Naive thymus-derived CD4-positive, alpha-beta T cell (primary cell): ENCODE results near the gene TAF3. TPM values are rescaled to one million over a fixed set of nuclear protein-coding genes. Genes with fewer than 3 reads are reported as not detected.

Source experiments
- ATAC-seq: fragments of 150-1000 bp; cut with Tn5 transposase; 2 replicates; pipeline ENCODE4 v1.10.0; 2021; ENCODE audit warnings: mild to moderate bottlenecking, moderate library complexity
- CTCF ChIA-PET: fragments of 350-600 bp; sonication (Branson Sonifier 250); formaldehyde crosslinking; loops from one replicate; lab custom pipeline; 2021; ENCODE audit warnings: antibody characterized with exemption; lab: Charles Lee
- POLR2A ChIA-PET: fragments of 350-600 bp; sonication (Branson Sonifier 250); formaldehyde crosslinking; loops from one replicate; lab custom pipeline; 2021; ENCODE audit warnings: antibody characterized with exemption, inconsistent platforms; lab: Charles Lee
- DNase-seq, 9 donors: peaks; one replicate each; pipeline versions ENCODE4 v3.0.0 to v3.0.0-alpha.2; 2020 to 2022; ENCODE audit warnings: mixed read lengths in 1 of 9
- H3K27ac ChIP-seq: one replicate; pipeline ENCODE4 v1.7.0; 2013; ENCODE audit warnings: mild to moderate bottlenecking, low read depth, low read length, moderate library complexity
- H3K27me3 ChIP-seq, 2 donors: one replicate each; pipeline ENCODE4 v1.7.0; 2013; ENCODE audit warnings: low read length in 2 of 2, mild to moderate bottlenecking in 2 of 2, moderate library complexity in 2 of 2; ENCODE audit not compliant: control insufficient read depth in 2 of 2, insufficient read depth in 2 of 2
- H3K36me3 ChIP-seq, 3 experiments: 1 replicate in 2 of 3; 2 replicates in 1 of 3; pipeline ENCODE4 v1.7.0; 2013; ENCODE audit warnings: low read length in 3 of 3, mild to moderate bottlenecking in 3 of 3, moderate library complexity in 1 of 3; ENCODE audit not compliant: insufficient read depth in 3 of 3, control insufficient read depth in 2 of 3
- H3K4me1 ChIP-seq, 2 donors: one replicate each; pipeline ENCODE4 v1.7.0; 2013; ENCODE audit warnings: low read length in 2 of 2, mild to moderate bottlenecking in 2 of 2, moderate library complexity in 1 of 2; ENCODE audit not compliant: control insufficient read depth in 2 of 2, insufficient read depth in 2 of 2
- H3K4me3 ChIP-seq: 2 replicates; pipeline ENCODE4 v1.7.0; 2013; ENCODE audit warnings: mild to moderate bottlenecking, low read length
- H3K9me3 ChIP-seq, 3 experiments: 1 replicate in 2 of 3; 2 replicates in 1 of 3; pipeline ENCODE4 v1.7.0; 2013; ENCODE audit warnings: low read length in 3 of 3; ENCODE audit not compliant: control insufficient read depth in 2 of 3
- H3K27ac Mint-ChIP-seq, 9 donors: one replicate each; pipeline ENCODE4 v1.8.0; 2020 to 2022; ENCODE audit warnings: mixed read lengths in 9 of 9, mild to moderate bottlenecking in 8 of 9, moderate library complexity in 5 of 9, inconsistent platforms in 2 of 9
- H3K27me3 Mint-ChIP-seq, 5 donors: one replicate each; pipeline ENCODE4 v1.8.0; 2021 to 2022; ENCODE audit warnings: mixed read lengths in 5 of 5, mild to moderate bottlenecking in 1 of 5
- H3K36me3 Mint-ChIP-seq, 5 donors: one replicate each; pipeline ENCODE4 v1.8.0; 2020 to 2022; ENCODE audit warnings: mixed read lengths in 5 of 5, mild to moderate bottlenecking in 3 of 5, inconsistent platforms in 1 of 5
- H3K4me1 Mint-ChIP-seq, 7 donors: one replicate each; pipeline ENCODE4 v1.8.0; 2020 to 2022; ENCODE audit warnings: mixed read lengths in 7 of 7, mild to moderate bottlenecking in 3 of 7, inconsistent platforms in 1 of 7
- H3K4me3 Mint-ChIP-seq, 10 donors: one replicate each; pipeline ENCODE4 v1.8.0; 2020 to 2022; ENCODE audit warnings: mild to moderate bottlenecking in 10 of 10, mixed read lengths in 10 of 10, moderate library complexity in 6 of 10, inconsistent platforms in 2 of 10
- H3K9me3 Mint-ChIP-seq, 11 donors: one replicate each; pipeline ENCODE4 v1.8.0; 2020 to 2022; ENCODE audit warnings: mixed read lengths in 11 of 11, mild to moderate bottlenecking in 4 of 11, inconsistent platforms in 1 of 11, moderate library complexity in 1 of 11
- intact Hi-C, 2 donors: fragments of 100-400 bp; cut with micrococcal nuclease; formaldehyde crosslinking; loops; one replicate each; pipeline ENCODE4 v1.15.1; 2023
- polyA plus RNA-seq, 2 donors: library from polyadenylated mRNA; unstranded; fragments of 300-500 nt; fragmentation: Illumina TruSeq; gene quantifications; one replicate each; pipeline ENCODE4 v1.2.3, GENCODE V29; 2021
- total RNA-seq, 6 experiments: library from RNA in 5 of 6; stranded (reverse) in 5 of 6; gene quantifications; 1 replicate in 5 of 6; 2 replicates in 1 of 6; pipeline ENCODE4 v1.2.3 and lab custom pipeline; 2021 to 2026

TAF3 gene
- total and polyA plus RNA-seq, 7 experiments from 2014 or later, result 12.2 to 23.9 (median 18.8) TPM

DNA sequence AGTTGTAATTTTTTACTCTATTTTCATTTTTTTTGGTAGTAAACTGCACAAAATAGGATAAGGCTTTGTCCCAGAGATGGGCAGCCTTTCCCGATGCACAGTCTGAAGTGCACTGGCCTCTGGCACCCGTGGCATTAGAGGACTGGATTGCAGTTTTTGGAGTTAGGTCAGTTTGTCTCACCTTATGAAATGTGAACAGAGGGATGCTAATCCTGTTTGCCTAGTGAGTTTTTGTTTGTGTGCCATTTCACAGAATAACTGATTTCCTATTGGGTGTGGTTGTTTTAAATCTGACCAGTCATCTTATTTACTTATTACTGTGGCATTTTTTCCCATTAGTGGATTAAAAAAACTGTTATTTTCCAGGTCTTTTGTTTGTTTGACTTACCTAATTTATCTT lies 126.7 kb downstream of the TAF3 start:
- peaks cover 0 to 6% (median 0%) of the 10 kb centered on the region in 11 donors for H3K9me3 Mint-ChIP-seq
- H3K27me3 ChIP-seq, result no peaks in the 10 kb centered on the region
- H3K36me3 ChIP-seq, result no peaks in the 10 kb centered on the region
- DNase-seq (no peak), ATAC-seq (no peak)
- peaks cover 14 to 73% (median 57%) of the 10 kb centered on the region in 7 donors for H3K4me1 Mint-ChIP-seq
- ChIA-PET CTCF (no interaction called here), POLR2A (no interaction called here)
- H3K9me3 ChIP-seq, result no peaks in the 10 kb centered on the region
- H3K36me3 Mint-ChIP-seq, result peaks cover 0 to 40% (median 35%) of the 10 kb centered on the region in 5 donors
- H3K27ac ChIP-seq, result no peak overlapping the region
- H3K4me3 Mint-ChIP-seq, result no peak overlapping the region
- intact Hi-C loops, result loop anchor here in 1 of 2 donors (10.0 kb wide), 1 partner anchor 180 kb away; no protein-coding TSS in a partner anchor
- no peaks in the 10 kb centered on the region for H3K4me1 ChIP-seq
- no peak overlapping the region for H3K4me3 ChIP-seq
- no peaks in the 10 kb centered on the region for H3K27me3 Mint-ChIP-seq
- H3K27ac Mint-ChIP-seq, result peak overlapping the region in 1 of 9 donors; percentile 10

DNA sequence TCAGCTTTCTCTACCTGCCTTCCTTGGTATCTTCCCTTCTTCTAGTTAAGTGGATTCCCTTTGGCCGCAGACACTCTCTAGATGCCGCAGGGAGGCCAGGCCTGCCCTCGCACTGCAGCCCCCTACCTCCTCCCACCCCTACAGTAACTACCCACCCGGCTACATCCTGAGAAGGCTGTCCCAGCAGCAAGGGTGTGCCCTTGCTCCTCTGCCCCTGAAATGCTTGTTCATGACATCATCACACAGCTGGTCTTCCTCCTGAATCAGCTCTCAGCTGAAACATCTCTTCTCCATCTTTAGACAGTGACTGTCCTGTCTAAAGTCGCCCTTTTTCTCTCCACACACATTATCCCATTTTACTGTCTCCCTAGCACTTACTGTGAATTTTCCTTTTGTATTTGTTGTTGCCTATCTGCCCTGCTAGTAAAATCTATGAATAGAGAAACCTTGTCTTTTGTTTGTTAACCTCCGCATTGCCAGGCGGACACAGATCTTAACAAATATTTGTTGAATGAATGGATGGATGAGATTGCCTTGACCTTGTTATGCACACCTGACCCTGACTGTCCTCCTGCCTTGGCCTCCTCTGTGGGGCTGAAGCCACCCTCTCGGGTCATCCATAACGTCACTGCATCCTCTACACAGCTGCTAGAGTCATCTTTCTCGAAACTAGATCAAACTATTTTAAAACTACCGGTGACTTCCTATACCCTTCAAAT lies 127.3 kb downstream of the TAF3 start:
- CTCF ChIA-PET, result no interaction called here
- Mint-ChIP-seq H3K36me3 (peaks cover 0 to 41% (median 31%) of the 10 kb centered on the region in 5 donors), H3K4me3 (no peak overlapping the region), H3K27me3 (no peaks in the 10 kb centered on the region), H3K27ac (peak overlapping the region in 4 of 9 donors; percentile 1 to 13 (median 7)), H3K4me1 (peaks cover 14 to 73% (median 60%) of the 10 kb centered on the region in 7 donors), H3K9me3 (peaks cover 0 to 6% (median 0%) of the 10 kb centered on the region in 11 donors)
- H3K27me3 ChIP-seq, result no peaks in the 10 kb centered on the region
- no peaks in the 10 kb centered on the region for H3K9me3 ChIP-seq
- no peaks in the 10 kb centered on the region for H3K36me3 ChIP-seq
- H3K4me3 ChIP-seq, result no peak overlapping the region
- POLR2A ChIA-PET, result no interaction called here
- no peak for DNase-seq
- H3K27ac ChIP-seq, result no peak overlapping the region
- ATAC-seq, result no peak
- H3K4me1 ChIP-seq, result no peaks in the 10 kb centered on the region
- intact Hi-C loops, result loop anchor here in 1 of 2 donors (10.0 kb wide), 1 partner anchor 181 kb away; no protein-coding TSS in a partner anchor

DNA sequence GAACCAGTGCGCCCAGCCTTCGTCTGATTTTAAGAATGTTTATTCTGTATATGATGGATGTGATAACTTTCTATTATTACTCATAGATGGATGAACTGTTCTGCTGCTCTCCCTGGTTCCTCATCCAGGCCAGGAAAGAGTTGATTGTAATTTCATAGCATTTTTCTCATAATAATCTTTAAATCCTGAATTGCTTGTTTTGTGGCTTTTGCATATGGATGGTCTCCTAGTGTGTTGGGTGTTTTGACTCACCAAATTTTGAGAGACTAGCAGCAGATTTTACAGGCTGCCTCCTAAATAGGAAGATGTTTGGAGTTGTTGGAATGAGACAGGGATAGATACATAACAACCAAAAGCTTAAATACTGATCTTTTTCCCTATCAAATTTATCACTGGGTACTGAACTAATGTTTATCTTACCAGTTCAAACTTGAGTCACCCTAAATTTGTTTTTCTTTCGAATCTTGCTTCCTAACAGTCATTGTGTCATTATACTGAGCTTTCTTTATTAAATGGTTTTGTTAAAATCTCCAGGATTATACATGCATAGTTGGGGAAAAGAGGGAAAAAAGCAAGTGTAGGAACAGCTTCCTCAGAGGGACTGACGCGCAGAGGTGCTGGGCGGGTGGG lies 130.2 kb downstream of the TAF3 start:
- ATAC-seq, result no peak
- Histone ChIP-seq H3K27me3 (no peaks in the 10 kb centered on the region), H3K27ac (no peak overlapping the region), H3K4me1 (no peaks in the 10 kb centered on the region), H3K36me3 (no peaks in the 10 kb centered on the region), H3K9me3 (no peaks in the 10 kb centered on the region), H3K4me3 (no peak overlapping the region)
- intact Hi-C loops, result loop anchor here in 1 of 2 donors (10.0 kb wide), 1 partner anchor 184 kb away; no protein-coding TSS in a partner anchor
- peaks cover 0 to 39% (median 21%) of the 10 kb centered on the region in 5 donors for H3K36me3 Mint-ChIP-seq
- peaks cover 0 to 6% (median 0%) of the 10 kb centered on the region in 11 donors for H3K9me3 Mint-ChIP-seq
- peaks cover 14 to 78% (median 54%) of the 10 kb centered on the region in 7 donors for H3K4me1 Mint-ChIP-seq
- H3K27ac Mint-ChIP-seq, result no peak overlapping the region
- no peaks in the 10 kb centered on the region for H3K27me3 Mint-ChIP-seq
- DNase-seq, result no peak
- CTCF ChIA-PET, result no interaction called here
- POLR2A ChIA-PET, result interaction anchor here (0.6 kb wide), 1 partner anchor 23 kb away, joined by 3 read pairs; no protein-coding TSS in a partner anchor
- no peak overlapping the region for H3K4me3 Mint-ChIP-seq

DNA sequence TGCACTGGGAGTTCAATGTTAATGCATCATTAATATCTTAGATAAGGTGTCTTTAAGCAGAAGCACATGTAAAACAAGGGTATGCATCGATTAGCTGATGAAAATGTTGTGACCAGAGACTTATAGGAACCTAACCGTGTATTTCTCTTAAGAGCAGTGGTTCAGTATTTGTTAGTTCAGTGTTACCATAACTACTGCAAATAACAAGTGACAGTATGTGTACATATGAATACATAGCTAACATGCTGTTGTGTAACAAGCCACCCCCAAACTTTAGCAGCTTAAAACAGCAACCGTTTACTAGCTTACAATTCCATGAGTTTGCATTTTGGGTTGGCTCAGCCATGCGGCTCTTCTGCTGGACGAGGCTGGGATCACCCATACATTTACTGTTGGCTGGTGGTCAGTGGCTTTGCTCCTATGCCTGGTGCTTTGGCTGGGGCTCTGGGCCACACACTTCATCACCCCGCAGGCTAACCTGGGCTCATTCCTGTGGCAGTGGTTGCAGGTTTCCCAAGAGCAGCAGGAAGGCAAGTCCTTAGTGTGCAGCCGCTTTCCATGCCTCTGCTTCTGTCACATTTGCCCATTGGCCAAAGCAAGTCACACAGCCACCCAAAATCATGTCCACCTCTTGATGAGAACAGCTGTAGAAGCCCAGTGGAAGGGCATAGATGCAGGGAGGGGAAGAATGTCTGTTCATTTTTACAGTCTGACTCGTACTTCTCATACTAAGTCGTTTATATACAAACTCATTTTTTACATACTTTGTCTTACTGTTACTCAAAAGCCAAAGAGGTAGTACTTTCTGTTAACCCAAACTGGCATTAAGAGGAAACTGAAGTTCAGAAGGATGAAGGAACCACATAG lies 132.9 kb downstream of the TAF3 start:
- Mint-ChIP-seq H3K27ac (peak overlapping the region in 1 of 9 donors; percentile 28), H3K9me3 (peaks cover 0 to 6% (median 0%) of the 10 kb centered on the region in 11 donors), H3K4me1 (peaks cover 5 to 58% (median 38%) of the 10 kb centered on the region in 7 donors), H3K27me3 (no peaks in the 10 kb centered on the region), H3K36me3 (peaks cover 0 to 31% (median 14%) of the 10 kb centered on the region in 5 donors), H3K4me3 (no peak overlapping the region)
- ATAC-seq, result no peak
- Histone ChIP-seq H3K4me1 (no peaks in the 10 kb centered on the region), H3K27me3 (no peaks in the 10 kb centered on the region), H3K9me3 (no peaks in the 10 kb centered on the region), H3K27ac (no peak overlapping the region), H3K4me3 (no peak overlapping the region), H3K36me3 (no peaks in the 10 kb centered on the region)
- no peak for DNase-seq
- CTCF ChIA-PET, result interaction anchor here (0.6 kb wide), 1 partner anchor 1268 kb away, joined by 4 read pairs; no protein-coding TSS in a partner anchor
- intact Hi-C loops, result no loop called here
- POLR2A ChIA-PET, result no interaction called here

DNA sequence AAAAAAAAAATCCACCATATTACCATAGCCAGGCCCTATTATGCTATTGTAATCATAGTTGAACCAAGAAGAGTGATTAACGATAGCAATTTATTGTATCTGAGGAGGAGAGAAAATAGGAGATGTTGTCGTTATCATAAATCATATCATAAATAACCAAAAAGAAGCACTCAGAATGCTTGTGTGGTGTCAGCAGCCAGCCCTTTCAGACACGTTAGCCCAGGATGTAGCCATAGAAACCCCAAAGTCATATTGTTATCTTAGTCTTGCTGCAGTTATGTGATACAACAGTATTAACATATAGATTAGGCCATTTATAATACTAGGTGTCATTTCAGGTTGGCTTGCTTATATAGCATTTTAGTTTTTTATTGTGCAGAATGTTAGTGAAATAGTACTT lies 134.0 kb downstream of the TAF3 start:
- Histone ChIP-seq H3K27ac (no peak overlapping the region), H3K4me3 (no peak overlapping the region), H3K27me3 (no peaks in the 10 kb centered on the region), H3K9me3 (no peaks in the 10 kb centered on the region), H3K36me3 (no peaks in the 10 kb centered on the region), H3K4me1 (no peaks in the 10 kb centered on the region)
- H3K27me3 Mint-ChIP-seq, result no peaks in the 10 kb centered on the region
- CTCF ChIA-PET, result no interaction called here
- POLR2A ChIA-PET, result no interaction called here
- H3K4me1 Mint-ChIP-seq, result peaks cover 9 to 60% (median 41%) of the 10 kb centered on the region in 7 donors
- peaks cover 0 to 31% (median 13%) of the 10 kb centered on the region in 5 donors for H3K36me3 Mint-ChIP-seq
- intact Hi-C loops, result no loop called here
- ATAC-seq, result no peak
- peaks cover 0 to 5% (median 0%) of the 10 kb centered on the region in 11 donors for H3K9me3 Mint-ChIP-seq
- no peak for DNase-seq
- H3K27ac Mint-ChIP-seq, result no peak overlapping the region
- H3K4me3 Mint-ChIP-seq, result no peak overlapping the region

DNA sequence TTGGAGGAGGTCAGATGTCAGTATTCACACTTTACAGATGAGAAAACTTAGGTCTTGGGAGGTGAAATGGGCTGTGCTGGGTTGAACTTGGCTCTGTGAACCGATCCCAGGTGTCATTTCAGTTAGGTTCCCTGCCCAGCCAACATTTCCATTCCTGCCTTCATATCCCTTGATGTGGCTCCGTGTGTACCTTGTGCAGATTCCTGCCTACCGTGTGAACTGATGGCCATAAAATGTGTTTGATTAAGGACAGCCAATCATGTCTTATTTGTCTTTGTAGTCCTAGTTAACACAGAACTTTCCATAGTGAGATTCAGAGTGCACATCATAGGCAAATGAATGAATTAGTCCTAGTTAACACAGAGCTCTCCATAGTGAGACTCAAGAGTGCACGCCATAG lies 135.1 kb downstream of the TAF3 start:
- Histone ChIP-seq H3K27me3 (no peaks in the 10 kb centered on the region), H3K36me3 (no peaks in the 10 kb centered on the region), H3K27ac (no peak overlapping the region), H3K4me3 (no peak overlapping the region), H3K9me3 (no peaks in the 10 kb centered on the region), H3K4me1 (no peaks in the 10 kb centered on the region)
- ChIA-PET CTCF (no interaction called here), POLR2A (no interaction called here)
- H3K27ac Mint-ChIP-seq, result peak overlapping the region in 1 of 9 donors; percentile 26
- intact Hi-C loops, result no loop called here
- H3K36me3 Mint-ChIP-seq, result peaks cover 0 to 27% (median 11%) of the 10 kb centered on the region in 5 donors
- ATAC-seq (no peak), DNase-seq (no peak)
- H3K9me3 Mint-ChIP-seq, result no peaks in the 10 kb centered on the region
- H3K27me3 Mint-ChIP-seq, result no peaks in the 10 kb centered on the region
- H3K4me1 Mint-ChIP-seq, result peaks cover 4 to 50% (median 35%) of the 10 kb centered on the region in 7 donors
- no peak overlapping the region for H3K4me3 Mint-ChIP-seq
